CD4-positive, alpha-beta T cell treated with Interleukin-2 at 100 ng/mL for 4 hours (primary cell): ENCODE measurements around the gene SPPL2B.

ENCODE experiments used
- DNase-seq: peaks from one replicate; pipeline ENCODE4 v3.0.0-alpha.2; 2020; ENCODE audit warnings: low spot score

Gene SPPL2B

GRCh38 chr19:2356036-2356646 is 27.7 kb downstream of the SPPL2B start:
- no peak for DNase-seq

- no peak for DNase-seq
These were observed 29.1 kb downstream of the SPPL2B start for GRCh38 chr19:2357279-2358206.

GRCh38 chr19:2358548-2359173 is 30.2 kb downstream of the SPPL2B start:
- DNase-seq, result no peak

GRCh38 chr19:2359992-2360685 is 31.7 kb downstream of the SPPL2B start, which contains the start of gene TMPRSS9:
TSS of gene TMPRSS9 (plus strand) at chr19:2360265. CDS start at chr19:2389786, 29,521 bp downstream.
- DNase-seq, result no peak

- DNase-seq, result no peak
These were observed 32.3 kb downstream of the SPPL2B start for GRCh38 chr19:2360833-2361232.

- no peak for DNase-seq
These were observed 33.0 kb downstream of the SPPL2B start for GRCh38 chr19:2361246-2362045.

- no peak for DNase-seq
These were observed 33.8 kb downstream of the SPPL2B start for GRCh38 chr19:2362046-2362969.

- no peak for DNase-seq
These were observed 34.5 kb downstream of the SPPL2B start for GRCh38 chr19:2362970-2363300.

GRCh38 chr19:2363419-2363818 is 34.9 kb downstream of the SPPL2B start:
- no peak for DNase-seq

- DNase-seq, result no peak
These were observed 36.9 kb downstream of the SPPL2B start for GRCh38 chr19:2365201-2365970.

GRCh38 chr19:2371656-2372055 is 43.2 kb downstream of the SPPL2B start:
- no peak for DNase-seq

- DNase-seq, result no peak
These were observed 43.7 kb downstream of the SPPL2B start for GRCh38 chr19:2372076-2372612.

- no peak for DNase-seq
These were observed 46.3 kb downstream of the SPPL2B start for GRCh38 chr19:2374808-2375207.

- DNase-seq, result no peak
These were observed 47.1 kb downstream of the SPPL2B start for GRCh38 chr19:2375353-2376121.

GRCh38 chr19:2376784-2377519 is 48.5 kb downstream of the SPPL2B start:
- no peak for DNase-seq

- no peak for DNase-seq
These were observed 52.1 kb downstream of the SPPL2B start for GRCh38 chr19:2380567-2380966.

GRCh38 chr19:2381148-2381820 is 52.8 kb downstream of the SPPL2B start:
- no peak for DNase-seq
